PC-3 (cell line): ENCODE results near the gene STAT6.

Source experiments
- CTCF ChIP-seq: fragments of 300-600 bp; sonication (generic); conservative IDR thresholded peaks from 2 replicates; pipeline ENCODE4 v1.5.1; 2017; ENCODE audit warnings: antibody characterized with exemption, low read depth, mild to moderate bottlenecking, low read length
- EZH2 ChIP-seq: fragments of 300-600 bp; sonication (generic); IDR thresholded peaks from one replicate; pipeline ENCODE4 v1.6.1; 2017; ENCODE audit warnings: antibody characterized with exemption, mild to moderate bottlenecking, low read length; ENCODE audit not compliant: unreplicated experiment
- EZH2phosphoT487 ChIP-seq: fragments of 300-600 bp; sonication (generic); IDR thresholded peaks from 2 replicates; pipeline ENCODE4 v1.6.1; 2018; ENCODE audit warnings: mild to moderate bottlenecking, antibody characterized with exemption, low read length, borderline replicate concordance

DNA sequence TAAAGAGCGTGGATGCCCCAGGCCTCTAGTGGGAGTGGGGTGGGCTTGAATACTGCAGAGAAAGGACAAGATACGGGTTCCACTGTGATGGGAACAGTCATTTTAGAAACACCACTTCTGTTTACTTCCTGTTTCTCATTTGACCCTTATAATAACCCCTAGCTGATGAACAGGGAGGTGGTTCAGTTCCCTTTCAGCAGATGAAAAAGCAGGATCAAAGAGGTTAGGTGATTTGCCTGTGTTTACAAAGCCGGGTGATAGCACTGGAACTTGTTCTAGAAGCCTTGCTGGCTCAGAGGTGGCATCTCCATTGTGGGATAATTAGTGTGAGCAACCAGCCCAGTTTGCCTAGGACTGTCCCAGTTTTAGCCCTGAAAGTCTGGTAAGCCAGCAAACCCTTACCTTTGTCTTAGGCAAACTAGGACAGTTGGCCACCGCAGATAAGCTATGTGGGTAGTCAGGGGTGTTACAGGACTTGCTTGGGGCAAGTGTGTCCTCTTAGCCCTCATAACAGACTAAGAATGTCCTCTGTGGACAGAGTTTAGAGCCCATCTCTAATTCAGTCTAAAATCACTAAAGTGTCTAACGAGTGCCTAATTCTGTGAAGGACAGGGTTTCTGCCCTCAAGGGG, 43.8 kb upstream of the STAT6 start:
- TF ChIP-seq CTCF (no peak), EZH2phosphoT487 (no peak), EZH2 (no peak)
